Parathyroid adenoma (tissue), 2 donors: Measurements from ENCODE around the gene TMEM235.

Source experiments
- H2AFZ ChIP-seq: fragments of 300-600 bp; sonication (generic); one replicate; pipeline ENCODE4 v1.7.0; 2017; ENCODE audit warnings: antibody characterized with exemption, mild to moderate bottlenecking
- H3K27ac ChIP-seq: fragments of 300-600 bp; sonication (generic); one replicate; pipeline ENCODE4 v1.7.0; 2017
- H3K27me3 ChIP-seq: fragments of 300-600 bp; sonication (generic); one replicate; pipeline ENCODE4 v1.7.0; 2017; ENCODE audit warnings: low read length; ENCODE audit not compliant: control insufficient read depth, insufficient read depth
- H3K36me3 ChIP-seq: fragments of 300-600 bp; sonication (generic); one replicate; pipeline ENCODE4 v1.7.0; 2017; ENCODE audit warnings: low read length; ENCODE audit not compliant: control insufficient read depth, insufficient read depth
- H3K4me1 ChIP-seq: fragments of 300-600 bp; sonication (generic); one replicate; pipeline ENCODE4 v1.7.0; 2017; ENCODE audit warnings: control low read depth
- H3K4me2 ChIP-seq: fragments of 300-600 bp; sonication (generic); one replicate; pipeline ENCODE4 v1.7.0; 2017; ENCODE audit warnings: low read length
- H3K4me3 ChIP-seq: fragments of 300-600 bp; sonication (generic); one replicate; pipeline ENCODE4 v1.7.0; 2017; ENCODE audit warnings: low read depth, low read length
- H3K79me2 ChIP-seq: fragments of 300-600 bp; sonication (generic); one replicate; pipeline ENCODE4 v1.7.0; 2017; ENCODE audit warnings: control low read depth
- H3K9ac ChIP-seq: fragments of 300-600 bp; sonication (generic); one replicate; pipeline ENCODE4 v1.7.0; 2017; ENCODE audit warnings: mild to moderate bottlenecking
- H3K9me3 ChIP-seq: fragments of 300-600 bp; sonication (generic); one replicate; pipeline ENCODE4 v1.7.0; 2017; ENCODE audit warnings: low read length; ENCODE audit not compliant: control insufficient read depth
- CTCF ChIP-seq: fragments of 300-600 bp; sonication (generic); IDR thresholded peaks from one replicate; pipeline ENCODE4 v1.7.0; 2017; ENCODE audit warnings: antibody characterized with exemption, mild to moderate bottlenecking
- donor health status: primary hyperparathyroidism.

Gene TMEM235

GRCh38 chr17:78266231-78266631, 34.8 kb downstream of the TMEM235 start:
- no peaks in the 10 kb centered on the region for H3K4me1 ChIP-seq
- H3K27me3 ChIP-seq: no peaks in the 10 kb centered on the region
- no peaks in the 10 kb centered on the region for H3K79me2 ChIP-seq

GRCh38 chr17:78266771-78267170, 35.3 kb downstream of the TMEM235 start:
- H2AFZ ChIP-seq: no peak overlapping the region
- no peak overlapping the region for H3K27ac ChIP-seq
- no peak overlapping the region for H3K4me2 ChIP-seq
- no peaks in the 10 kb centered on the region for H3K4me1 ChIP-seq
- no peak overlapping the region for H3K9ac ChIP-seq
- H3K4me3 ChIP-seq: no peak overlapping the region
- no peak for TF ChIP-seq CTCF
- no peaks in the 10 kb centered on the region for H3K27me3 ChIP-seq
- H3K79me2 ChIP-seq: no peaks in the 10 kb centered on the region
- no peaks in the 10 kb centered on the region for H3K36me3 ChIP-seq
- no peaks in the 10 kb centered on the region for H3K9me3 ChIP-seq

More at GRCh38 chr17:78266231-78266631, 34.8 kb downstream of the TMEM235 start:
- no peak overlapping the region for H3K4me3 ChIP-seq
- TF ChIP-seq CTCF: no peak
- no peak overlapping the region for H3K27ac ChIP-seq
- no peak overlapping the region for H3K4me2 ChIP-seq
- H3K36me3 ChIP-seq: no peaks in the 10 kb centered on the region
- no peak overlapping the region for H2AFZ ChIP-seq
- no peak overlapping the region for H3K9ac ChIP-seq
- H3K9me3 ChIP-seq: no peaks in the 10 kb centered on the region

GRCh38 chr17:78267253-78268073, 36.0 kb downstream of the TMEM235 start:
- Histone ChIP-seq H3K27ac (no peak overlapping the region), H3K4me2 (no peak overlapping the region), H3K9me3 (no peaks in the 10 kb centered on the region), H3K9ac (no peak overlapping the region), H3K4me3 (no peak overlapping the region), H2AFZ (no peak overlapping the region), H3K36me3 (no peaks in the 10 kb centered on the region), H3K79me2 (no peaks in the 10 kb centered on the region), H3K27me3 (no peaks in the 10 kb centered on the region), H3K4me1 (no peaks in the 10 kb centered on the region)
- TF ChIP-seq CTCF: no peak

GRCh38 chr17:78268191-78268874, 36.9 kb downstream of the TMEM235 start:
- H3K36me3 ChIP-seq: no peaks in the 10 kb centered on the region
- no peak overlapping the region for H3K27ac ChIP-seq
- H3K79me2 ChIP-seq: no peaks in the 10 kb centered on the region
- no peak overlapping the region for H3K9ac ChIP-seq
- H3K4me2 ChIP-seq: no peak overlapping the region
- no peaks in the 10 kb centered on the region for H3K9me3 ChIP-seq
- no peak overlapping the region for H3K4me3 ChIP-seq
- no peaks in the 10 kb centered on the region for H3K4me1 ChIP-seq
- no peaks in the 10 kb centered on the region for H3K27me3 ChIP-seq
- no peak overlapping the region for H2AFZ ChIP-seq
- no peak for TF ChIP-seq CTCF
